GM12878 (cell line): Measurements from ENCODE around the gene SLC35F3. TPM values are rescaled to one million over a fixed set of nuclear protein-coding genes. Genes with fewer than 3 reads are reported as not detected.
A peak's percentile ranks its signal among the peaks of the same experiment; 100 is the strongest.

Experiments used
- ATF7 ChIP-seq: fragments of 450-650 bp; IDR thresholded peaks from 2 replicates; pipeline ENCODE4 v1.6.1; 2016; ENCODE audit warnings: low read depth, mild to moderate bottlenecking
- CBFB ChIP-seq: IDR thresholded peaks from 2 replicates; pipeline ENCODE4 v1.6.1; 2016; ENCODE audit warnings: antibody characterized with exemption, low read depth
- CEBPB ChIP-seq, 2 experiments: fragments of 150-350 bp in 1 of 2; IDR thresholded peaks; 2 replicates each; pipeline ENCODE4 v1.6.1; 2012 to 2014; ENCODE audit warnings: low read depth in 2 of 2, low read length in 2 of 2, borderline replicate concordance in 1 of 2, inconsistent platforms in 1 of 2
- CREB1 ChIP-seq: IDR thresholded peaks from 2 replicates; pipeline ENCODE4 v1.6.1; 2012; ENCODE audit warnings: low read depth, mild to moderate bottlenecking, inconsistent platforms
- EED ChIP-seq: sonication (generic); IDR thresholded peaks from 2 replicates; pipeline ENCODE4 v1.6.1; 2016; ENCODE audit warnings: antibody characterized with exemption, low read depth
- GABPA ChIP-seq: IDR thresholded peaks from 2 replicates; pipeline ENCODE4 v1.6.1; 2014; ENCODE audit warnings: antibody characterized with exemption, low read depth, mild to moderate bottlenecking, inconsistent platforms
- KDM1A ChIP-seq: fragments of 200-600 bp; sonication (generic); IDR thresholded peaks from 2 replicates; pipeline ENCODE4 v1.6.1; 2016; ENCODE audit warnings: borderline replicate concordance
- MTA2 ChIP-seq: fragments of 450-650 bp; IDR thresholded peaks from 2 replicates; pipeline ENCODE4 v1.6.1; 2016; ENCODE audit warnings: low read depth, mild to moderate bottlenecking, moderate library complexity
- NFXL1 ChIP-seq: fragments of 450-650 bp; IDR thresholded peaks from 2 replicates; pipeline ENCODE4 v1.6.1; 2017; ENCODE audit warnings: antibody characterized with exemption, mild to moderate bottlenecking, borderline replicate concordance
- NFYA ChIP-seq: IDR thresholded peaks from 2 replicates; pipeline ENCODE4 v1.6.1; 2011; ENCODE audit warnings: low read depth, mild to moderate bottlenecking, low read length, improper control_type of control experiment, borderline replicate concordance
- POLR2AphosphoS2 ChIP-seq: IDR thresholded peaks from 2 replicates; pipeline ENCODE4 v1.6.1; 2011; ENCODE audit warnings: low read depth, mild to moderate bottlenecking, low read length, improper control_type of control experiment, moderate library complexity
- RELA ChIP-seq: fragments of 450-650 bp; IDR thresholded peaks from 2 replicates; pipeline ENCODE4 v1.8.0; 2014; ENCODE audit warnings: borderline replicate concordance; ENCODE audit not compliant: partially characterized antibody
- REST ChIP-seq: IDR thresholded peaks from 2 replicates; pipeline ENCODE4 v1.6.1; 2012; ENCODE audit warnings: mild to moderate bottlenecking, low read depth, low read length
- SRF ChIP-seq, 2 experiments: IDR thresholded peaks; 2 replicates each; pipeline ENCODE4 v1.6.1; 2011; ENCODE audit warnings: low read depth in 2 of 2, low read length in 2 of 2, mild to moderate bottlenecking in 1 of 2, moderate library complexity in 1 of 2
- STAT3 ChIP-seq: IDR thresholded peaks from 2 replicates; pipeline ENCODE4 v1.6.1; 2011; ENCODE audit warnings: low read depth, low read length, improper control_type of control experiment
- TARDBP ChIP-seq: IDR thresholded peaks from 2 replicates; pipeline ENCODE4 v1.6.1; 2016; ENCODE audit warnings: borderline replicate concordance
- WRNIP1 ChIP-seq: IDR thresholded peaks from 2 replicates; pipeline ENCODE4 v1.6.1; 2011; ENCODE audit warnings: low read depth, low read length, improper control_type of control experiment, borderline replicate concordance
- polyA plus RNA-seq, 11 experiments: library from polyadenylated mRNA; depleted of rRNA in 4 of 11; unstranded in 6 of 11; stranded (reverse) in 5 of 11; fragments of >200 nt; fragmentation: Nextera tagmentation in 4 of 11; fragmentation: Illumina TruSeq in 1 of 11; extraction: Ambion mirVana in 4 of 11; extraction: Trizol in 1 of 11; gene quantifications; 1 replicate in 1 of 11; 2 replicates in 10 of 11; pipeline versions ENCODE4 v1.2.1 to v1.2.3, GENCODE V29; 2011 to 2016; ENCODE audit warnings: inconsistent platforms in 2 of 11, missing spikeins in 2 of 11, low read depth in 1 of 11
- total RNA-seq, 4 experiments: library from RNA; depleted of rRNA in 3 of 4; stranded (reverse); fragments of >200 nt in 3 of 4; fragmentation: Illumina TruSeq in 1 of 4; extraction: Trizol in 1 of 4; gene quantifications; 2 replicates each; pipeline versions ENCODE4 v1.2.1 to v1.2.3, GENCODE V29; 2013 to 2021
- TF ChIP-seq, protein P1 (sequence below): fragments of 450-650 bp; IDR thresholded peaks from 2 replicates; pipeline ENCODE4 v1.6.1; 2018; ENCODE audit warnings: mild to moderate bottlenecking, low read depth, moderate library complexity; ENCODE audit not compliant: partially characterized antibody
- TF ChIP-seq, protein P2 (sequence below): fragments of 450-650 bp; formaldehyde crosslinking; IDR thresholded peaks from 2 replicates; pipeline ENCODE4 v1.4.0; 2020; ENCODE audit warnings: mild to moderate bottlenecking, moderate library complexity

The SLC35F3 gene
- total and polyA plus RNA-seq, 10 of the 15 experiments (the other 5 are each of a cell fraction or from before 2014, with no cell fraction given) = 1.0 to 8.6 (median 5.7) TPM

DNA sequence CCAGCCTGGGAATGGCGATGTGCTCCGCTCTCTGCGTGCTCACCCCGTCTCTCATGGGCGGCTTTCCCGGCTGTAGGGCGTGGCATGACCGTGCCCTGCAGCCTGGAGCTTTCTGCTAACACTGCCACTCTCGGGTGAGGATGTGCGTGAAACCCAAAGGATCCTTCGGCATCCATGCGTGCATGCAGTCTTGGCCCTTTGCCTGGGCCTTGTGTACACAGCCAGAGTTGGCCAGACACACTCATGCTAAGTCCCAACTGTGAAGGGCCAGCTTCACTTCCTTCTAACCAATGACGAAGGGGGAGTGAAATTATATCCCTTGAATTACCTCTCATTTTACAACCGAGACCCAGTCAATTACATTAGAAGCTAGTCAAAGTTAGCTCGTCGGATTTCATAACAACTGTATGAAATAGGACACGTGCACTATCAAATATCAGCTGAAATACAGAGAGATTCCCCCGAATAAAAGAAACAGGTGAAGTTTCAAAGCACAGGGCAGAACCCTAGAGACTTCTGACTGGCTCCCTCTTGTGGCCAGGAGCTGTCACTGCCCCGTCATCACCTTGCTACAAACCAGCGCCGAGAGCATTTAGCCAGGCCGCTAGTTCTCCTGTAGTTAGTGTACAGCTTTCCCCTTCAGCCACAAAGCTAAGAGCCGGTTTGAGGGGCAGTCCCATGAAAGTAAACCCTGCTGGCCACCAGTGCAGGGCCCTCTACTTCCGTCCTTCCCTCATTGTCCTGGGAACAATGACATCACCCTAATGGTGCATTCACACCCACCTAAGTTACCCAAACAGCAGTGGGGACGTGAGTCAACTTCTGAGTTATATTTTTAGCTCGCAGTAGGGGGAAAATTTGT is 405.4 kb downstream of the SLC35F3 start (continued):
- TF ChIP-seq, protein P1, sequence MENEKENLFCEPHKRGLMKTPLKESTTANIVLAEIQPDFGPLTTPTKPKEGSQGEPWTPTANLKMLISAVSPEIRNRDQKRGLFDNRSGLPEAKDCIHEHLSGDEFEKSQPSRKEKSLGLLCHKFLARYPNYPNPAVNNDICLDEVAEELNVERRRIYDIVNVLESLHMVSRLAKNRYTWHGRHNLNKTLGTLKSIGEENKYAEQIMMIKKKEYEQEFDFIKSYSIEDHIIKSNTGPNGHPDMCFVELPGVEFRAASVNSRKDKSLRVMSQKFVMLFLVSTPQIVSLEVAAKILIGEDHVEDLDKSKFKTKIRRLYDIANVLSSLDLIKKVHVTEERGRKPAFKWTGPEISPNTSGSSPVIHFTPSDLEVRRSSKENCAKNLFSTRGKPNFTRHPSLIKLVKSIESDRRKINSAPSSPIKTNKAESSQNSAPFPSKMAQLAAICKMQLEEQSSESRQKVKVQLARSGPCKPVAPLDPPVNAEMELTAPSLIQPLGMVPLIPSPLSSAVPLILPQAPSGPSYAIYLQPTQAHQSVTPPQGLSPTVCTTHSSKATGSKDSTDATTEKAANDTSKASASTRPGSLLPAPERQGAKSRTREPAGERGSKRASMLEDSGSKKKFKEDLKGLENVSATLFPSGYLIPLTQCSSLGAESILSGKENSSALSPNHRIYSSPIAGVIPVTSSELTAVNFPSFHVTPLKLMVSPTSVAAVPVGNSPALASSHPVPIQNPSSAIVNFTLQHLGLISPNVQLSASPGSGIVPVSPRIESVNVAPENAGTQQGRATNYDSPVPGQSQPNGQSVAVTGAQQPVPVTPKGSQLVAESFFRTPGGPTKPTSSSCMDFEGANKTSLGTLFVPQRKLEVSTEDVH = no peak
- TF ChIP-seq STAT3 = no peak
- TF ChIP-seq ATF7 = peak; percentile 96
- 0 out of 4 replicates have a peak, but pooled peaks of 1 of the 2 experiments have one; percentile 15 for TF ChIP-seq SRF (IDR thresholded peaks at IDR 0.05; ENCODE audit: low read depth in 2 of 2, low read length in 2 of 2)
- no peak for TF ChIP-seq REST
- peak; percentile 75 for TF ChIP-seq EED
- TF ChIP-seq NFYA = no peak
- no peak for TF ChIP-seq NFXL1
- no peak for TF ChIP-seq CBFB
- no peak for TF ChIP-seq RELA
- TF ChIP-seq CREB1 = peak; percentile 85
- TF ChIP-seq MTA2 = no peak
- no peak for TF ChIP-seq KDM1A
- no peak for TF ChIP-seq TARDBP
- no peak for TF ChIP-seq GABPA
- TF ChIP-seq, protein P2, sequence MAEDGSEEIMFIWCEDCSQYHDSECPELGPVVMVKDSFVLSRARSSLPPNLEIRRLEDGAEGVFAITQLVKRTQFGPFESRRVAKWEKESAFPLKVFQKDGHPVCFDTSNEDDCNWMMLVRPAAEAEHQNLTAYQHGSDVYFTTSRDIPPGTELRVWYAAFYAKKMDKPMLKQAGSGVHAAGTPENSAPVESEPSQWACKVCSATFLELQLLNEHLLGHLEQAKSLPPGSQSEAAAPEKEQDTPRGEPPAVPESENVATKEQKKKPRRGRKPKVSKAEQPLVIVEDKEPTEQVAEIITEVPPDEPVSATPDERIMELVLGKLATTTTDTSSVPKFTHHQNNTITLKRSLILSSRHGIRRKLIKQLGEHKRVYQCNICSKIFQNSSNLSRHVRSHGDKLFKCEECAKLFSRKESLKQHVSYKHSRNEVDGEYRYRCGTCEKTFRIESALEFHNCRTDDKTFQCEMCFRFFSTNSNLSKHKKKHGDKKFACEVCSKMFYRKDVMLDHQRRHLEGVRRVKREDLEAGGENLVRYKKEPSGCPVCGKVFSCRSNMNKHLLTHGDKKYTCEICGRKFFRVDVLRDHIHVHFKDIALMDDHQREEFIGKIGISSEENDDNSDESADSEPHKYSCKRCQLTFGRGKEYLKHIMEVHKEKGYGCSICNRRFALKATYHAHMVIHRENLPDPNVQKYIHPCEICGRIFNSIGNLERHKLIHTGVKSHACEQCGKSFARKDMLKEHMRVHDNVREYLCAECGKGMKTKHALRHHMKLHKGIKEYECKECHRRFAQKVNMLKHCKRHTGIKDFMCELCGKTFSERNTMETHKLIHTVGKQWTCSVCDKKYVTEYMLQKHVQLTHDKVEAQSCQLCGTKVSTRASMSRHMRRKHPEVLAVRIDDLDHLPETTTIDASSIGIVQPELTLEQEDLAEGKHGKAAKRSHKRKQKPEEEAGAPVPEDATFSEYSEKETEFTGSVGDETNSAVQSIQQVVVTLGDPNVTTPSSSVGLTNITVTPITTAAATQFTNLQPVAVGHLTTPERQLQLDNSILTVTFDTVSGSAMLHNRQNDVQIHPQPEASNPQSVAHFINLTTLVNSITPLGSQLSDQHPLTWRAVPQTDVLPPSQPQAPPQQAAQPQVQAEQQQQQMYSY (CRISPR knock-in tag) = no peak
- TF ChIP-seq CEBPB (IDR thresholded peaks at IDR 0.05; ENCODE audit: borderline replicate concordance in 1 of 2, low read depth in 2 of 2, low read length in 2 of 2) = no peak
- TF ChIP-seq WRNIP1 = no peak
- TF ChIP-seq POLR2AphosphoS2 = no peak
